Endothelial cell of umbilical vein (primary cell): Measurements from ENCODE around the gene AIF1. TPM values are rescaled to one million over a fixed set of nuclear protein-coding genes. Genes with fewer than 3 reads are reported as not detected.

Experiments
- Bru-seq: library from RNA; stranded (reverse); fragments of 400-500 nt; gene quantifications from one replicate; lab custom pipeline; 2021; lab: Mats Ljungman, UMichigan
- BruChase-seq, 2 experiments: library from RNA; stranded (reverse); fragments of 400-500 nt; gene quantifications; one replicate each; lab custom pipeline; 2021; lab: Mats Ljungman, UMichigan
- BruUV-seq: library from RNA; stranded (reverse); fragments of 400-500 nt; replicated peaks from 2 replicates; lab custom pipeline; 2021; lab: Mats Ljungman, UMichigan
- CTCF ChIA-PET: fragments of 300-600, 350-600 bp; sonication (Branson Sonifier 250); formaldehyde crosslinking; loops from one replicate; lab custom pipeline; 2021; ENCODE audit warnings: antibody characterized with exemption, inconsistent platforms; lab: Charles Lee
- POLR2A ChIA-PET: fragments of 300-600, 350-600 bp; sonication (Branson Sonifier 250); formaldehyde crosslinking; loops from one replicate; lab custom pipeline; 2021; ENCODE audit warnings: antibody characterized with exemption, inconsistent platforms; lab: Charles Lee
- DNase-seq: peaks from one replicate; pipeline ENCODE4 v3.0.0-alpha.2; 2011; ENCODE audit warnings: low read depth, low spot score
- FAIRE-seq: peaks from 2 replicates; lab custom pipeline; 2011; peaks lifted over from hg19 to GRCh38; lab: Jason Lieb, UNC
- H2AFZ ChIP-seq: 2 replicates; pipeline ENCODE4 v1.6.0; 2012; ENCODE audit warnings: low read depth, low read length, control low read depth, inconsistent platforms
- H3K27ac ChIP-seq: 2 replicates; pipeline ENCODE4 v1.5.1; 2011; ENCODE audit warnings: low read depth, mild to moderate bottlenecking, control low read depth, low read length, moderate library complexity; ENCODE audit not compliant: insufficient read depth
- H3K27me3 ChIP-seq, 2 experiments: 2 replicates each; pipeline versions ENCODE4 v1.6.0 to v1.6.1; 2011; ENCODE audit warnings: low read length in 2 of 2, mixed read lengths in 1 of 2; ENCODE audit not compliant: control insufficient read depth in 2 of 2, insufficient read depth in 2 of 2
- H3K36me3 ChIP-seq, 2 experiments: 2 replicates in 1 of 2; 3 replicates in 1 of 2; pipeline ENCODE4 v1.5.1; 2011; ENCODE audit warnings: low read length in 2 of 2, mild to moderate bottlenecking in 1 of 2, moderate library complexity in 1 of 2; ENCODE audit not compliant: control insufficient read depth in 2 of 2, insufficient read depth in 2 of 2; ENCODE audit errors: extremely low read depth in 1 of 2
- H3K4me1 ChIP-seq: 3 replicates; pipeline ENCODE4 v1.5.1; 2011; ENCODE audit warnings: mild to moderate bottlenecking, low read length; ENCODE audit not compliant: control insufficient read depth, insufficient read depth; ENCODE audit errors: extremely low read depth
- H3K4me2 ChIP-seq: 2 replicates; pipeline ENCODE4 v1.6.1; 2011; ENCODE audit warnings: low read length, control low read depth, mixed read lengths; ENCODE audit not compliant: insufficient read depth
- H3K4me3 ChIP-seq, 3 experiments: fragments of 200-600 bp in 1 of 3; sonication (generic), shearing (Covaris generic) in 1 of 3; replicated peaks in 1 of 3; 2 replicates each; pipeline ENCODE4 v1.5.1; 2011 to 2016; ENCODE audit warnings: control low read depth in 3 of 3, low read length in 3 of 3, mild to moderate bottlenecking in 2 of 3, inconsistent platforms in 1 of 3, low read depth in 1 of 3, moderate library complexity in 1 of 3; ENCODE audit not compliant: insufficient read depth in 1 of 3
- H3K79me2 ChIP-seq: 2 replicates; pipeline ENCODE4 v1.6.0; 2012; ENCODE audit warnings: low read length, inconsistent platforms; ENCODE audit not compliant: control insufficient read depth, insufficient read depth
- H3K9ac ChIP-seq: replicated peaks from 2 replicates; pipeline ENCODE3; 2011; ENCODE audit warnings: low read length, control low read depth; ENCODE audit not compliant: insufficient read depth; ENCODE audit errors: extremely low read depth
- H3K9me1 ChIP-seq: replicated peaks from 3 replicates; pipeline ENCODE4 v1.6.0; 2011; ENCODE audit warnings: mild to moderate bottlenecking, low read length; ENCODE audit not compliant: control insufficient read depth, insufficient read depth; ENCODE audit errors: extremely low read depth
- H3K9me3 ChIP-seq: replicated peaks from 2 replicates; pipeline ENCODE4 v1.5.1; 2012; ENCODE audit warnings: low read length, inconsistent platforms; ENCODE audit not compliant: control insufficient read depth, insufficient read depth
- H4K20me1 ChIP-seq: replicated peaks from 2 replicates; pipeline ENCODE3; 2011; ENCODE audit warnings: mild to moderate bottlenecking, low read length; ENCODE audit not compliant: control insufficient read depth, insufficient read depth; ENCODE audit errors: extremely low read depth
- CTCF ChIP-seq, 2 donors: IDR thresholded peaks; 1 replicate in 1 of 2; 2 replicates in 1 of 2; pipeline ENCODE4 v1.5.1; 2011; ENCODE audit warnings: low read length in 2 of 2, mild to moderate bottlenecking in 2 of 2, moderate library complexity in 2 of 2, control low read depth in 1 of 2, inconsistent platforms in 1 of 2, low read depth in 1 of 2; ENCODE audit not compliant: insufficient read depth in 1 of 2; ENCODE audit errors: extremely low read depth in 1 of 2
- EZH2 ChIP-seq: IDR thresholded peaks from 2 replicates; pipeline ENCODE4 v1.6.1; 2012; ENCODE audit warnings: borderline replicate concordance, low read depth, mild to moderate bottlenecking, moderate library complexity, low read length, inconsistent platforms; ENCODE audit not compliant: severe bottlenecking
- FOS ChIP-seq: IDR thresholded peaks from 2 replicates; pipeline ENCODE4 v1.6.1; 2011; ENCODE audit warnings: mild to moderate bottlenecking, low read length, moderate library complexity, borderline replicate concordance; ENCODE audit not compliant: insufficient read depth
- GATA2 ChIP-seq: IDR thresholded peaks from 2 replicates; pipeline ENCODE4 v1.7.0; 2011; ENCODE audit warnings: low read depth, mild to moderate bottlenecking, moderate library complexity, mixed read lengths, low read length; ENCODE audit not compliant: insufficient read length, insufficient read depth
- JUN ChIP-seq: IDR thresholded peaks from 2 replicates; pipeline ENCODE4 v1.6.1; 2011; ENCODE audit warnings: borderline replicate concordance, low read depth; ENCODE audit not compliant: insufficient read length, insufficient read depth
- MYC ChIP-seq: IDR thresholded peaks from one replicate; pipeline ENCODE4 v1.6.1; 2011; ENCODE audit warnings: mild to moderate bottlenecking, low read depth, low read length
- POLR2A ChIP-seq: IDR thresholded peaks from 2 replicates; pipeline ENCODE4 v1.6.1; 2012; ENCODE audit warnings: low read depth, mild to moderate bottlenecking, control low read depth, low read length
- POLR2AphosphoS5 ChIP-seq: IDR thresholded peaks from 2 replicates; pipeline ENCODE4 v1.6.1; 2012; ENCODE audit warnings: low read depth, mild to moderate bottlenecking, control low read depth, low read length, moderate library complexity; ENCODE audit not compliant: insufficient read depth
- dilution Hi-C: fragments of 300-500 bp; cut with MboI; formaldehyde crosslinking; loops from one replicate; pipeline ENCODE4 v1.15.0; 2019; ENCODE audit warnings: low sequenced_read_pairs; ENCODE audit not compliant: extremely low pct_ligation_motif_present
- intact Hi-C: fragments of 100-400 bp; cut with micrococcal nuclease; formaldehyde crosslinking; loops from one replicate; pipeline ENCODE4 v1.10.0; 2022
- long read RNA-seq: library from polyadenylated mRNA; stranded (forward); transcript quantifications from one replicate; pipeline ENCODE4 v2.0.0, GENCODE V29; 2021
- polyA minus RNA-seq, 3 experiments: library from RNA; depleted of rRNA, polyadenylated mRNA; stranded (reverse); fragments of >200 nt; gene quantifications; 1 replicate in 1 of 3; 2 replicates in 2 of 3; pipeline ENCODE4 v1.2.3, GENCODE V29; 2011
- polyA plus RNA-seq, 4 experiments: library from polyadenylated mRNA; depleted of rRNA in 3 of 4; stranded (reverse) in 3 of 4; unstranded in 1 of 4; fragments of >200 nt; gene quantifications; 2 replicates each; pipeline versions ENCODE4 v1.2.1 to v1.2.3, GENCODE V29; 2011 to 2012; ENCODE audit warnings: missing spikeins in 1 of 4
- total RNA-seq: library from RNA; stranded (reverse); gene quantifications from 2 replicates; pipeline ENCODE4 v1.2.3, GENCODE V29; 2021
- TF ChIP-seq, protein P1 (sequence below): IDR thresholded peaks from 2 replicates; pipeline ENCODE4 v1.6.1; 2011; ENCODE audit not compliant: insufficient read depth, insufficient read length

Gene AIF1
- not detected in 2 replicates for total RNA-seq
- polyA plus RNA-seq: not detected in 2 replicates
- not detected in 2 replicates for polyA plus RNA-seq (2011; cell fraction: cytosol; rRNA removed)
- not detected in 2 replicates for polyA plus RNA-seq (2011; cell fraction: nucleus; rRNA removed)
- polyA plus RNA-seq (2012): not detected in 2 replicates
- not detected in 2 replicates for polyA minus RNA-seq
- not detected for polyA minus RNA-seq (2011; cell fraction: cytosol; rRNA and poly(A)+ RNA removed)
- not detected in 2 replicates for polyA minus RNA-seq (2011; cell fraction: nucleus; rRNA and poly(A)+ RNA removed)
- Bru-seq, nascent RNA: not detected
- BruChase-seq, experiment 1, labeled RNA remaining after a 6-hour chase: not detected
- BruChase-seq, experiment 2, labeled RNA remaining after a 2-hour chase: not detected
- long read RNA-seq: 0 reads

DNA sequence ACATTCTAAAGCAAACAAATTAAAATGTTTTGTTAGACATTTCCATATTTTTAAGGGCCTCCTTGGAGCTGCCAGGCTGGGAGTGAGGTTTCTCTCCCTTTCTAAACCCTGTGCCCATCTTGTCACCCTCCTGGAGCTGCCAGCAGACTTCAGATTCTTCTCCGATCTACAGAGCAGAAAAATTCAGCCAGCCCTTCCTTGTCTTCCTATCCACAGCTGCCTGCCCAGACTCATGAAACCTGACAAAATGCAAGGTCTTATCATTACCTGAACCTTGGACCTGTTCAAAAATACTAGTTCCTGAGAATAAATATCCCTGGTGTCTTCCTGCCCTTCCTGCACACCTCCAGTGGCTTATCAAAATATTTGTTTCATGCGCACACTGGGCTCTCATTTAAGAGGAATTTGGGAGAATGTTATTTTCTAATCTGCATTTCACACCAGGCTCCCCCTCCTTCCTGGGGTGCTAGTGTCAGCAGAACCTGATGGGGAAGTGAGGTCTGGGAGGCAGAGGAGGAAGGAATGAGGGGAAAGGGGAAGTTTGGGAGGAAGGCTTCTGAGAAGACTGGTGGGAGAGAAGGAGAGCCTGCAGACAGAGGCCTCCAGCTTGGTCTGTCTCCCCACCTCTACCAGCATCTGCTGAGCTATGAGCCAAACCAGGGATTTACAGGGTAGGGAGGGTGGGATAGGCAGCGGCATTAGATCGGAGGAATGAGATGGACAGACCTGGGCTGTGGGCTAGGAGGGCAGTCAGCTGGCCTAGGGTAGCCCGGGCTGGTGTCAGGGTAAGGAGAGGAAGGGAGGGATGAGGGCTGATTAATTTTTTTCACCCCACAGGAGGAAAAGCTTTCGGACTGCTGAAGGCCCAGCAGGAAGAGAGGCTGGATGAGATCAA is at the start of gene AIF1:
TSS of gene AIF1 (plus strand) at position 551 of the 895 bp plus-strand sequence. CDS start at position 647, 96 bp downstream.
- no peaks in the 10 kb centered on the region for H3K9me3 ChIP-seq
- no peak within 1 kb of the TSS for H3K4me3 ChIP-seq
- no peaks in the 10 kb centered on the region for H3K79me2 ChIP-seq
- H3K27me3 ChIP-seq: peaks cover 0 to 3% of the 10 kb centered on the region in 2 experiments
- DNase-seq (no peak), FAIRE-seq (no peak)
- H3K9ac ChIP-seq: no peak within 1 kb of the TSS
- no peaks in the 10 kb centered on the region for H3K9me1 ChIP-seq
- dilution Hi-C loops (no loop called here), intact Hi-C loops (no loop called here)
- TF ChIP-seq CTCF (IDR thresholded peaks at IDR 0.05; ENCODE audit: extremely low read depth in 1 of 2, insufficient read depth in 1 of 2, low read depth in 1 of 2, low read length in 2 of 2) (no peak), MYC (no peak), GATA2 (no peak), POLR2AphosphoS5 (no peak), POLR2A (no peak), FOS (no peak), EZH2 (no peak), JUN (no peak)
- TF ChIP-seq, protein P1, sequence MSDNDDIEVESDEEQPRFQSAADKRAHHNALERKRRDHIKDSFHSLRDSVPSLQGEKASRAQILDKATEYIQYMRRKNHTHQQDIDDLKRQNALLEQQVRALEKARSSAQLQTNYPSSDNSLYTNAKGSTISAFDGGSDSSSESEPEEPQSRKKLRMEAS: no peak
- no peaks in the 10 kb centered on the region for H4K20me1 ChIP-seq
- BruUV-seq: no TSS peak
- no peak within 1 kb of the TSS for H2AFZ ChIP-seq
- no peak within 1 kb of the TSS for H3K4me2 ChIP-seq
- ChIA-PET POLR2A (no interaction called here), CTCF (interaction anchor here (2.5 kb wide), 1 partner anchor 16 kb away, joined by 8 read pairs; no protein-coding TSS in a partner anchor)
- H3K4me1 ChIP-seq: no peaks in the 10 kb centered on the region
- no peaks in the 10 kb centered on the region for H3K36me3 ChIP-seq
- no peak within 1 kb of the TSS for H3K27ac ChIP-seq
